ENCODE results near the gene DHRS4.
"Not testable (repeated sequence)": the region's sequence is repeated elsewhere in the genome, so short reads cannot be mapped to it uniquely, and the experiment has no call there.

The DHRS4 gene

DNA sequence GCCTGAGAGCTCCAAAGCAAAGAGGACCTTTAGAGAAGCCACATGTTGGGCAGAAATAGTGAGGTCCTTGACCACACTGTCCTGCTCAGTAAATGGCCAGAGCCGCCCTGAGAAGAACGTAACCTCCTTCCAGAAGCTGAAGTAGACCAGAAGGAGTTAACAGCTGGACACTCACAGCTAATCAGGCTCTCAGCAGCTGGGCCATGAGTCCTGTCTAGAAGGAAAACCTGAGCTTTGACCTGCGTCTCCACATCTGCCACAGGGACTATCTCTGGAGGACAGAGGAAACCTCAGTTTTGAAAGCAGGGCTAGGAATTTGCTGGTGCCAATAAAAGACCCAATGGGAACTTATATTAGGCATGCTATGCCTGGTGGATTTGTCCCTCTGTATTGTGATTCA, 12.3 kb upstream of the DHRS4 start:
- Histone ChIP-seq H3K9me2 (replicated peaks; ENCODE audit: insufficient read depth, low read length) (no peaks in the 10 kb centered on the region), H3K79me2 (ENCODE audit: insufficient read depth, low read length) (no peaks in the 10 kb centered on the region), H3K27me3 (ENCODE audit: low read length) (no peaks in the 10 kb centered on the region), H3K27ac (ENCODE audit: low read depth, low read length) (no peak overlapping the region), H4K20me1 (ENCODE audit: low read depth, low read length) (no peaks in the 10 kb centered on the region), H3K4me3 (ENCODE audit: insufficient read depth, low read length, poor library complexity, severe bottlenecking) (no peak overlapping the region), H2AFZ (ENCODE audit: low read depth, low read length, severe bottlenecking) (no peak overlapping the region), H3K4me2 (ENCODE audit: low read depth, low read length, poor library complexity, severe bottlenecking) (no peak overlapping the region), H3F3A (ENCODE audit: insufficient read depth) (no peaks in the 10 kb centered on the region), H3K36me3 (ENCODE audit: low read length) (no peaks in the 10 kb centered on the region), H3K9ac (ENCODE audit: low read length) (no peak overlapping the region), H3K9me3 (ENCODE audit: insufficient read depth, low read length) (no peaks in the 10 kb centered on the region)
- TF ChIP-seq, protein P1, sequence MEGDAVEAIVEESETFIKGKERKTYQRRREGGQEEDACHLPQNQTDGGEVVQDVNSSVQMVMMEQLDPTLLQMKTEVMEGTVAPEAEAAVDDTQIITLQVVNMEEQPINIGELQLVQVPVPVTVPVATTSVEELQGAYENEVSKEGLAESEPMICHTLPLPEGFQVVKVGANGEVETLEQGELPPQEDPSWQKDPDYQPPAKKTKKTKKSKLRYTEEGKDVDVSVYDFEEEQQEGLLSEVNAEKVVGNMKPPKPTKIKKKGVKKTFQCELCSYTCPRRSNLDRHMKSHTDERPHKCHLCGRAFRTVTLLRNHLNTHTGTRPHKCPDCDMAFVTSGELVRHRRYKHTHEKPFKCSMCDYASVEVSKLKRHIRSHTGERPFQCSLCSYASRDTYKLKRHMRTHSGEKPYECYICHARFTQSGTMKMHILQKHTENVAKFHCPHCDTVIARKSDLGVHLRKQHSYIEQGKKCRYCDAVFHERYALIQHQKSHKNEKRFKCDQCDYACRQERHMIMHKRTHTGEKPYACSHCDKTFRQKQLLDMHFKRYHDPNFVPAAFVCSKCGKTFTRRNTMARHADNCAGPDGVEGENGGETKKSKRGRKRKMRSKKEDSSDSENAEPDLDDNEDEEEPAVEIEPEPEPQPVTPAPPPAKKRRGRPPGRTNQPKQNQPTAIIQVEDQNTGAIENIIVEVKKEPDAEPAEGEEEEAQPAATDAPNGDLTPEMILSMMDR (IDR thresholded peaks at IDR 0.05; ENCODE audit: insufficient read depth, low read length, poor library complexity, severe bottlenecking), result no peak
- TF ChIP-seq EZH2phosphoT487 (conservative IDR thresholded peaks at IDR 0.05; ENCODE audit: low read length), result no peak

DNA sequence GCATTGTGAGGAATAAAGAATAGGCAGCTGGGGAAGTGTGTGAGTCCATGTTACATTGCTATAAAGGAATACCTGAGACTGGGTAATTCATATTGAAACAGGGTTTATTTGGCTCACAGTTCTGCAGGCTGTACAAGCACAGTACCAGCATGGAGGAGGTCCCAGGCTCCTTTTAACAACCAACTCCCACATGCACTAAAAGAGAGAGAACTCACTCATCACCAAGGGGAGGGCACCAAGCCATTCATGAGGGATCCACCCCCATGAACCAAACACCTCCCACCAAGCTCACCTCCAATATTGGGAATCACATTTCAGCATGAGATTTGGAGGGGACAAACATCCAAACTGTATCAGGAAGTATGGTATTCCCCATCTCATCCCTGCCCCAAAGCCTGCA, 11.9 kb upstream of the DHRS4 start:
- Histone ChIP-seq H3K9ac (ENCODE audit: low read length) (no peak overlapping the region), H3K36me3 (ENCODE audit: low read length) (no peaks in the 10 kb centered on the region), H3K27ac (ENCODE audit: low read depth, low read length) (no peak overlapping the region), H3K4me2 (ENCODE audit: low read depth, low read length, poor library complexity, severe bottlenecking) (no peak overlapping the region), H3K79me2 (ENCODE audit: insufficient read depth, low read length) (no peaks in the 10 kb centered on the region), H3F3A (ENCODE audit: insufficient read depth) (no peaks in the 10 kb centered on the region), H4K20me1 (ENCODE audit: low read depth, low read length) (no peaks in the 10 kb centered on the region), H3K9me3 (ENCODE audit: insufficient read depth, low read length) (no peaks in the 10 kb centered on the region), H3K4me3 (ENCODE audit: insufficient read depth, low read length, poor library complexity, severe bottlenecking) (no peak overlapping the region), H2AFZ (ENCODE audit: low read depth, low read length, severe bottlenecking) (no peak overlapping the region), H3K9me2 (replicated peaks; ENCODE audit: insufficient read depth, low read length) (no peaks in the 10 kb centered on the region), H3K27me3 (ENCODE audit: low read length) (no peaks in the 10 kb centered on the region)
- TF ChIP-seq, protein P1 (IDR thresholded peaks at IDR 0.05; ENCODE audit: insufficient read depth, low read length, poor library complexity, severe bottlenecking), result no peak
- no peak for TF ChIP-seq EZH2phosphoT487 (conservative IDR thresholded peaks at IDR 0.05; ENCODE audit: low read length)

DNA sequence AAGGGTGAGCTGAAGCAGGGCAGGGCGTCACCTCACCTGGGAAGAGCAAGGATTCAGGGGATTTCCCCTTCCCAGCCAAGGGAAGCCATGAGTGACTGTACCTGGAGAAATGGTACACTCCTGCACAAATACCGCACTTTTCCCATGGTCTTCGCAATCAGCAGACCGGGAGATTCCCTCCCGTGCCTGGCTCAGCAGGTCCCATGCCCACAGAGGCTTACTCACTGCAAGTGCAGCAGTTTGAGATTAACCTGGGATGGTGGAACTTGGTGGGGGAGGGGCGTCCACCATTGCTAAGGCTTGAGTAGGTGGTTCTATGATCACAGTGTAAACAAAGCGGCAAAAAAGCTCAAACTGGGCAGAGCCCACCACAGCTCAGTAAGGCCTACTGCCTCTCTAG, 11.0 kb upstream of the DHRS4 start:
- H3K79me2 ChIP-seq (ENCODE audit: insufficient read depth, low read length), result no peaks in the 10 kb centered on the region
- H3K36me3 ChIP-seq (ENCODE audit: low read length), result no peaks in the 10 kb centered on the region
- no peaks in the 10 kb centered on the region for H3K9me2 ChIP-seq (replicated peaks; ENCODE audit: insufficient read depth, low read length)
- no peaks in the 10 kb centered on the region for H3K9me3 ChIP-seq (ENCODE audit: insufficient read depth, low read length)
- H3K9ac ChIP-seq (ENCODE audit: low read length), result no peak overlapping the region
- TF ChIP-seq, protein P1 (IDR thresholded peaks at IDR 0.05; ENCODE audit: insufficient read depth, low read length, poor library complexity, severe bottlenecking), result no peak
- no peak for TF ChIP-seq EZH2phosphoT487 (conservative IDR thresholded peaks at IDR 0.05; ENCODE audit: low read length)
- no peak overlapping the region for H3K27ac ChIP-seq (ENCODE audit: low read depth, low read length)
- no peaks in the 10 kb centered on the region for H3F3A ChIP-seq (ENCODE audit: insufficient read depth)
- no peak overlapping the region for H2AFZ ChIP-seq (ENCODE audit: low read depth, low read length, severe bottlenecking)
- H4K20me1 ChIP-seq (ENCODE audit: low read depth, low read length), result no peaks in the 10 kb centered on the region
- no peak overlapping the region for H3K4me3 ChIP-seq (ENCODE audit: insufficient read depth, low read length, poor library complexity, severe bottlenecking)
- no peaks in the 10 kb centered on the region for H3K27me3 ChIP-seq (ENCODE audit: low read length)
- H3K4me2 ChIP-seq (ENCODE audit: low read depth, low read length, poor library complexity, severe bottlenecking), result no peak overlapping the region

DNA sequence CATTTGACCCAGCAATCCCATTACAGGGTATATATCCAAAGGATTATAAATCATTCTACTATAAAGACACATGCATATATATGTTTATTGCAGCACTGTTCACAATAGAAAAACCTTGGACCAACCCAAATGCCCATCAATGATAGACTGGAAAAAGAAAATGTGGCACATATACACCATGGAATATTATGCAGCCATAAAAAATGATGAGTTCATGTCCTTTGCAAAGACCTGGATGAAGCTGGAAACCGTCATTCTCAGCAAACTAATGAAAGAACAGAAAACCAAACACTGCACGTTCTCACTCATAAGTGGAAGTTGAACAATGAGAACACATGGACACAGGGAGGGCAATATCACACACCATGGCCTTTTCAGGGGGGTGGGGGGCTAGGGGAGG, 4.5 kb upstream of the DHRS4 start:
- not testable (repeated sequence) for H3K27me3 ChIP-seq (ENCODE audit: low read length); H3K9me2 ChIP-seq (replicated peaks; ENCODE audit: insufficient read depth, low read length); H3K36me3 ChIP-seq (ENCODE audit: low read length)

More for the DNA sequence above, 4.5 kb upstream of the DHRS4 start:
- not testable (repeated sequence) for H3K9ac ChIP-seq (ENCODE audit: low read length); H3F3A ChIP-seq (ENCODE audit: insufficient read depth); H3K4me2 ChIP-seq (ENCODE audit: low read depth, low read length, poor library complexity, severe bottlenecking); H4K20me1 ChIP-seq (ENCODE audit: low read depth, low read length); H2AFZ ChIP-seq (ENCODE audit: low read depth, low read length, severe bottlenecking); H3K4me3 ChIP-seq (ENCODE audit: insufficient read depth, low read length, poor library complexity, severe bottlenecking); H3K9me3 ChIP-seq (ENCODE audit: insufficient read depth, low read length); H3K27ac ChIP-seq (ENCODE audit: low read depth, low read length); H3K79me2 ChIP-seq (ENCODE audit: insufficient read depth, low read length)

Measured in SU-DHL-6 (cell line).